Measurements from ENCODE around the gene PAGR1. TPM values are rescaled to one million over a fixed set of nuclear protein-coding genes. Genes with fewer than 3 reads are reported as not detected.

Gene PAGR1
- total and polyA plus RNA-seq, 9 of the 15 experiments (the other 6 are each of a cell fraction or from before 2014, with no cell fraction given) = 1.4 to 58.2 (median 16.8) TPM

DNA sequence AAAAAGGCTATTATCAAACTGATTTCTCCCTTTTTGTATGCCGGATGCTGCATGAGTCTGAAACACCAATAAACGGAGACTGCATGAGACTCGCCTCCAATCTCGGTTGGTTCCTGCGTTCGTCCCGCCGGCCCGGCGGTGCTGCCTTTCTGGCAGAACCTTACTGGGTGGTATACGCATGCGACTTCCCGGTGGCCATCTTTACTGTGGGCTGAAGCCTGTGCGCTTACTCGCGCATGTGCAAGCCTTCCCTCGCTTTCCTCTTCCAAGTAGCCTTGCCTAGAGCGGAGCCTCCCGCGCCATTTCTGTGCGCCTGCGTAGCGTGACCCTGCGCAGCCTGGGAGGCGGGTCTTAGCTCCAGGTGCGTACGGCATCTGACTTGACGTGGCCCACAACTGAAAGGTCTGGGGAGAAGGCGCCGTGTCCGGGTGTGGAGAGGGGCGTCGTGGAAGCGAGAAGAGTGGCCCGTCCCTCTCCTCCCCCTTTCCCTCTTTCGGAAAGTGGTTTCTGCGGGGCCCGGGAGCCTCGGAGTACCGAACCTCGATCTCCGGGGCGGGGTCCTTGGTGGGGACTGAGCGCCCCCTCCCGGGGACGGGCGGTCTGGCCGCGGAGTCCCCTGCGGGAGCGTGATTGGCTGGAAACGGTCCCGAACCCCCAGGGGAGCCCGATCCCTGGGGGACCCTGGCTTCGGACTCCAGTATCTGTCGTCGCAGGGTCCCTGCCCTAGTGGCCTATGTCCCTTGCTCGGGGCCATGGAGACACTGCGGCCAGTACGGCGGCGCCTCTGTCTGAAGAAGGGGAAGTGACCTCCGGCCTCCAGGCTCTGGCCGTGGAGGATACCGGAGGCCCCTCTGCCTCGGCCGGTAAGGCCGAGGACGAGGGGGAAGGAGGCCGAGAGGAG is at the start of gene PAGR1 (continued):
- TF ChIP-seq RHOXF2B (CRISPR knock-in tag; conservative IDR thresholded peaks at IDR 0.05) (no peak), MCM2 (IDR thresholded peaks at IDR 0.05; ENCODE audit: low read depth) (no peak), HDAC3 (IDR thresholded peaks at IDR 0.05; ENCODE audit: borderline replicate concordance, partially characterized antibody) (no peak), ZNF165 (CRISPR knock-in tag; IDR thresholded peaks at IDR 0.05; ENCODE audit: borderline replicate concordance) (no peak), ZFP1 (CRISPR knock-in tag; IDR thresholded peaks at IDR 0.05) (no peak), CHD1 (IDR thresholded peaks at IDR 0.05; ENCODE audit: low read length) (no peak), GABPA (tag; conservative IDR thresholded peaks at IDR 0.05; ENCODE audit: low read depth) (peak; percentile 74), TAF7 (tag; IDR thresholded peaks at IDR 0.05) (no peak; the same call in 1 of the 2 replicates), GATA2 (CRISPR knock-in tag; IDR thresholded peaks at IDR 0.05) (no peak), POLR3G (IDR thresholded peaks at IDR 0.05; ENCODE audit: extremely low read depth, insufficient read length, insufficient replicate concordance) (no peak), SMARCA4 (IDR thresholded peaks at IDR 0.05) (no peak), NBN (IDR thresholded peaks at IDR 0.05; ENCODE audit: low read depth) (0 out of 2 replicates have a peak, but pooled peaks have one; percentile 45), ZBTB7A (IDR thresholded peaks at IDR 0.05; ENCODE audit: borderline replicate concordance, control insufficient read depth, low read depth, low read length) (peak; percentile 73; the same call in 1 of the 2 replicates), MAZ (CRISPR knock-in tag; conservative IDR thresholded peaks at IDR 0.05 in 1 of 2, IDR thresholded peaks at IDR 0.05 in 1 of 2) (peak; percentile 42 to 89; a peak in 3 of 4 replicates), BDP1 (IDR thresholded peaks at IDR 0.05; ENCODE audit: insufficient read depth, insufficient read length) (no peak), E2F3 (CRISPR knock-in tag; IDR thresholded peaks at IDR 0.05) (peak; percentile 95), ZNF668 (CRISPR knock-in tag; IDR thresholded peaks at IDR 0.05) (no peak), PTBP1 (IDR thresholded peaks at IDR 0.05; ENCODE audit: low read depth, low read length) (no peak), CHD2 (IDR thresholded peaks at IDR 0.05; ENCODE audit: low read depth, low read length) (peak; percentile 12; the same call in 1 of the 2 replicates), ZNF695 (CRISPR knock-in tag; IDR thresholded peaks at IDR 0.05) (no peak), SMAD4 (CRISPR knock-in tag; conservative IDR thresholded peaks at IDR 0.05) (peak; percentile 46; the same call in 1 of the 2 replicates), ZNF445 (CRISPR knock-in tag; IDR thresholded peaks at IDR 0.05; ENCODE audit: low read depth) (no peak)
- TF ChIP-seq, protein P1, sequence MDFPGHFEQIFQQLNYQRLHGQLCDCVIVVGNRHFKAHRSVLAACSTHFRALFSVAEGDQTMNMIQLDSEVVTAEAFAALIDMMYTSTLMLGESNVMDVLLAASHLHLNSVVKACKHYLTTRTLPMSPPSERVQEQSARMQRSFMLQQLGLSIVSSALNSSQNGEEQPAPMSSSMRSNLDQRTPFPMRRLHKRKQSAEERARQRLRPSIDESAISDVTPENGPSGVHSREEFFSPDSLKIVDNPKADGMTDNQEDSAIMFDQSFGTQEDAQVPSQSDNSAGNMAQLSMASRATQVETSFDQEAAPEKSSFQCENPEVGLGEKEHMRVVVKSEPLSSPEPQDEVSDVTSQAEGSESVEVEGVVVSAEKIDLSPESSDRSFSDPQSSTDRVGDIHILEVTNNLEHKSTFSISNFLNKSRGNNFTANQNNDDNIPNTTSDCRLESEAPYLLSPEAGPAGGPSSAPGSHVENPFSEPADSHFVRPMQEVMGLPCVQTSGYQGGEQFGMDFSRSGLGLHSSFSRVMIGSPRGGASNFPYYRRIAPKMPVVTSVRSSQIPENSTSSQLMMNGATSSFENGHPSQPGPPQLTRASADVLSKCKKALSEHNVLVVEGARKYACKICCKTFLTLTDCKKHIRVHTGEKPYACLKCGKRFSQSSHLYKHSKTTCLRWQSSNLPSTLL (IDR thresholded peaks at IDR 0.05) = peak; percentile 59; the same call in 1 of the 2 replicates
- TF ChIP-seq, protein P2, sequence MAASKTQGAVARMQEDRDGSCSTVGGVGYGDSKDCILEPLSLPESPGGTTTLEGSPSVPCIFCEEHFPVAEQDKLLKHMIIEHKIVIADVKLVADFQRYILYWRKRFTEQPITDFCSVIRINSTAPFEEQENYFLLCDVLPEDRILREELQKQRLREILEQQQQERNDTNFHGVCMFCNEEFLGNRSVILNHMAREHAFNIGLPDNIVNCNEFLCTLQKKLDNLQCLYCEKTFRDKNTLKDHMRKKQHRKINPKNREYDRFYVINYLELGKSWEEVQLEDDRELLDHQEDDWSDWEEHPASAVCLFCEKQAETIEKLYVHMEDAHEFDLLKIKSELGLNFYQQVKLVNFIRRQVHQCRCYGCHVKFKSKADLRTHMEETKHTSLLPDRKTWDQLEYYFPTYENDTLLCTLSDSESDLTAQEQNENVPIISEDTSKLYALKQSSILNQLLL (CRISPR knock-in tag; IDR thresholded peaks at IDR 0.05; ENCODE audit: borderline replicate concordance) = no peak
- TF ChIP-seq, protein P3, sequence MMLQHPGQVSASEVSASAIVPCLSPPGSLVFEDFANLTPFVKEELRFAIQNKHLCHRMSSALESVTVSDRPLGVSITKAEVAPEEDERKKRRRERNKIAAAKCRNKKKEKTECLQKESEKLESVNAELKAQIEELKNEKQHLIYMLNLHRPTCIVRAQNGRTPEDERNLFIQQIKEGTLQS (IDR thresholded peaks at IDR 0.05) = no peak
- TF ChIP-seq, protein P3 (CRISPR knock-in tag; conservative IDR thresholded peaks at IDR 0.05) = 0 out of 2 replicates have a peak, but pooled peaks have one; percentile 34

Data from K562 (cell line).